Uterus (tissue), 4 donors: ENCODE measurements around the gene IYD. TPM values are rescaled to one million over a fixed set of nuclear protein-coding genes. Genes with fewer than 3 reads are reported as not detected.

Experiments used
- DNase-seq, 2 donors: peaks; one replicate each; pipeline ENCODE4 v3.0.0-alpha.2; 2019 to 2020
- H3K27ac ChIP-seq, 2 donors: fragments of 200-600 bp; sonication (generic); 1 replicate in 1 of 2; 2 replicates in 1 of 2; pipeline ENCODE4 v1.5.1; 2016 to 2018
- H3K27me3 ChIP-seq, 2 donors: fragments of 200-600 bp; sonication (generic); one replicate each; pipeline ENCODE4 v1.5.1; 2018 to 2019; ENCODE audit warnings: control low read depth in 1 of 2
- H3K36me3 ChIP-seq, 2 donors: fragments of 200-600 bp; sonication (generic); one replicate each; pipeline ENCODE4 v1.5.1; 2019; ENCODE audit warnings: control low read depth in 1 of 2
- H3K4me1 ChIP-seq, 2 donors: fragments of 200-600 bp; sonication (generic); one replicate each; pipeline ENCODE4 v1.5.1; 2018 to 2019; ENCODE audit warnings: control low read depth in 1 of 2
- H3K4me3 ChIP-seq, 2 donors: fragments of 200-600 bp; sonication (generic); 1 replicate in 1 of 2; 2 replicates in 1 of 2; pipeline ENCODE4 v1.5.1; 2018 to 2019; ENCODE audit warnings: mild to moderate bottlenecking in 1 of 2
- H3K9me3 ChIP-seq, 2 donors: fragments of 200-600 bp; sonication (generic); one replicate each; pipeline ENCODE4 v1.5.1; 2019; ENCODE audit warnings: control low read depth in 1 of 2
- CTCF ChIP-seq, 4 experiments: fragments of 200-600 bp in 2 of 4; fragments of 450-650 bp in 2 of 4; sonication (generic) in 2 of 4; IDR thresholded peaks; one replicate each; pipeline ENCODE4 v1.5.1; 2016 to 2019; ENCODE audit warnings: antibody characterized with exemption in 4 of 4, mild to moderate bottlenecking in 2 of 4, moderate library complexity in 1 of 4
- POLR2A ChIP-seq, 2 donors: fragments of 450-650 bp; IDR thresholded peaks; one replicate each; pipeline ENCODE4 v1.6.1; 2016; ENCODE audit warnings: antibody characterized with exemption in 2 of 2, mild to moderate bottlenecking in 1 of 2, moderate library complexity in 1 of 2
- intact Hi-C: fragments of 100-400 bp; cut with DNase I; formaldehyde crosslinking; loops from one replicate; pipeline ENCODE4 v1.15.1; 2023; ENCODE audit warnings: low total_unique reads
- total RNA-seq, 4 donors: library from RNA; depleted of rRNA in 3 of 4; stranded (reverse); fragments of >200 nt in 3 of 4; gene quantifications; one replicate each; pipeline versions ENCODE4 v1.1.0 to v1.2.4, GENCODE V29; 2014 to 2023
- donor health status: DM: yes; HTN: yes; CAD: no.

Gene IYD
- total RNA-seq, 4 donors from 2014 or later: not detected

- Histone ChIP-seq H3K36me3 (no peaks in the 10 kb centered on the region), H3K27me3 (no peaks in the 10 kb centered on the region), H3K27ac (no peak overlapping the region), H3K4me1 (no peaks in the 10 kb centered on the region), H3K4me3 (no peak overlapping the region), H3K9me3 (no peaks in the 10 kb centered on the region)
- intact Hi-C loops: no loop called here
- TF ChIP-seq CTCF (IDR thresholded peaks at IDR 0.05) (no peak), POLR2A (IDR thresholded peaks at IDR 0.05) (no peak)
- peak in 1 of 2 donors; percentile 32 for DNase-seq
These were observed 40.8 kb downstream of the IYD start for GRCh38 chr6:150409576-150410066.

- intact Hi-C loops: no loop called here
- H3K4me1 ChIP-seq: no peaks in the 10 kb centered on the region
- no peak overlapping the region for H3K4me3 ChIP-seq
- H3K36me3 ChIP-seq: no peaks in the 10 kb centered on the region
- H3K27ac ChIP-seq: no peak overlapping the region
- TF ChIP-seq CTCF (IDR thresholded peaks at IDR 0.05): no peak
- no peaks in the 10 kb centered on the region for H3K27me3 ChIP-seq
- no peaks in the 10 kb centered on the region for H3K9me3 ChIP-seq
- DNase-seq: no peak
These were observed 41.6 kb downstream of the IYD start for GRCh38 chr6:150410399-150410798.

- H3K27me3 ChIP-seq: no peaks in the 10 kb centered on the region
- intact Hi-C loops: no loop called here
- DNase-seq: no peak
- no peaks in the 10 kb centered on the region for H3K4me1 ChIP-seq
- H3K27ac ChIP-seq: no peak overlapping the region
- no peaks in the 10 kb centered on the region for H3K36me3 ChIP-seq
- no peaks in the 10 kb centered on the region for H3K9me3 ChIP-seq
- H3K4me3 ChIP-seq: no peak overlapping the region
- TF ChIP-seq CTCF (IDR thresholded peaks at IDR 0.05) (no peak), POLR2A (IDR thresholded peaks at IDR 0.05) (no peak)
These were observed 42.1 kb downstream of the IYD start for GRCh38 chr6:150410906-150411305.

GRCh38 chr6:150412221-150412620 lies 43.4 kb downstream of the IYD start:
- TF ChIP-seq CTCF (IDR thresholded peaks at IDR 0.05) (no peak), POLR2A (IDR thresholded peaks at IDR 0.05) (no peak)
- no peaks in the 10 kb centered on the region for H3K9me3 ChIP-seq
- intact Hi-C loops: no loop called here

GRCh38 chr6:150413198-150413597 lies 44.4 kb downstream of the IYD start:
- Histone ChIP-seq H3K4me1 (no peaks in the 10 kb centered on the region), H3K36me3 (no peaks in the 10 kb centered on the region), H3K27ac (no peak overlapping the region), H3K27me3 (no peaks in the 10 kb centered on the region), H3K4me3 (no peak overlapping the region), H3K9me3 (no peaks in the 10 kb centered on the region)
- TF ChIP-seq POLR2A (IDR thresholded peaks at IDR 0.05) (no peak), CTCF (IDR thresholded peaks at IDR 0.05) (no peak)
- intact Hi-C loops: no loop called here
- no peak for DNase-seq

More at GRCh38 chr6:150412221-150412620, 43.4 kb downstream of the IYD start:
- no peak for DNase-seq
- Histone ChIP-seq H3K27ac (no peak overlapping the region), H3K36me3 (no peaks in the 10 kb centered on the region), H3K4me3 (no peak overlapping the region), H3K27me3 (no peaks in the 10 kb centered on the region), H3K4me1 (no peaks in the 10 kb centered on the region)
